ENCODE measurements around the gene APBA2.
"Not testable (repeated sequence)": the region's sequence is repeated elsewhere in the genome, so short reads cannot be mapped to it uniquely, and the experiment has no call there.

Gene APBA2

DNA sequence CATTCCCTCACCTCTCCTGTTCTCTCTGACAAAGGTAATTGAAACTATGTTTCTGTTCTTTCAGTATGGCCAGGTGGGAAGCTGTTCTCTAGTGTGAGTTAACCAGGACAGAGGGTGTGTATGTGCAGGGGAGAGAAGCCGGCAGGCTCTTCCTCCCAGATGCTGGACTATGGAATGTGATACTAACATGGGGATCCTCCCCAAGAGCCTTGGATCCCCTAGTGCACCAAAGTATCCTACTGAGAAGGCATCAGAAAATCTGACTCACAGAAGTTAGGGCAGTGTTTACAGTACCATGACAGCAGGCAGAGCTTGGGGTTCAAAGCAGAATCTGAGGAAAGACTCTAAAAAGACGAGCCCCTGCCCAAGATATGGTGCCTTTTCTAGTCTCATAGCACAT lies 123.1 kb downstream of the APBA2 start:
- no peaks in the 10 kb centered on the region for H3K36me3 ChIP-seq (ENCODE audit: control insufficient read depth in 1 of 2, insufficient read depth in 2 of 2, low read length in 2 of 2)
- H3K4me3 ChIP-seq (ENCODE audit: low read depth in 1 of 2, low read length in 2 of 2) = no peak overlapping the region
- H3K9ac ChIP-seq (ENCODE audit: low read depth in 1 of 2, low read length in 2 of 2) = no peak overlapping the region
- H3K27me3 ChIP-seq (ENCODE audit: control insufficient read depth in 1 of 2, insufficient read depth in 2 of 2, low read length in 2 of 2) = no peaks in the 10 kb centered on the region
- no peaks in the 10 kb centered on the region for H3K9me3 ChIP-seq (ENCODE audit: control insufficient read depth in 1 of 2, low read length in 2 of 2)
- H3K27ac ChIP-seq (ENCODE audit: low read depth, low read length) = no peak overlapping the region
- H3K4me1 ChIP-seq (ENCODE audit: control insufficient read depth in 1 of 2, insufficient read depth in 2 of 2, low read length in 2 of 2) = no peaks in the 10 kb centered on the region

- Histone ChIP-seq H3K36me3 (ENCODE audit: control insufficient read depth in 1 of 2, insufficient read depth in 2 of 2, low read length in 2 of 2) (no peaks in the 10 kb centered on the region), H3K9ac (ENCODE audit: low read depth in 1 of 2, low read length in 2 of 2) (no peak overlapping the region), H3K27me3 (ENCODE audit: control insufficient read depth in 1 of 2, insufficient read depth in 2 of 2, low read length in 2 of 2) (no peaks in the 10 kb centered on the region), H3K27ac (ENCODE audit: low read depth, low read length) (no peak overlapping the region), H3K4me1 (ENCODE audit: control insufficient read depth in 1 of 2, insufficient read depth in 2 of 2, low read length in 2 of 2) (no peaks in the 10 kb centered on the region), H3K9me3 (ENCODE audit: control insufficient read depth in 1 of 2, low read length in 2 of 2) (no peaks in the 10 kb centered on the region), H3K4me3 (ENCODE audit: low read depth in 1 of 2, low read length in 2 of 2) (no peak overlapping the region)
Measured at GRCh38 chr15:29012097-29012496, 126.3 kb downstream of the APBA2 start.

- no peak overlapping the region for H3K27ac ChIP-seq (ENCODE audit: low read depth, low read length)
- no peak overlapping the region for H3K9ac ChIP-seq (ENCODE audit: low read depth in 1 of 2, low read length in 2 of 2)
- no peaks in the 10 kb centered on the region for H3K9me3 ChIP-seq (ENCODE audit: control insufficient read depth in 1 of 2, low read length in 2 of 2)
- no peaks in the 10 kb centered on the region for H3K27me3 ChIP-seq (ENCODE audit: control insufficient read depth in 1 of 2, insufficient read depth in 2 of 2, low read length in 2 of 2)
- H3K36me3 ChIP-seq (ENCODE audit: control insufficient read depth in 1 of 2, insufficient read depth in 2 of 2, low read length in 2 of 2) = no peaks in the 10 kb centered on the region
- H3K4me1 ChIP-seq (ENCODE audit: control insufficient read depth in 1 of 2, insufficient read depth in 2 of 2, low read length in 2 of 2) = no peaks in the 10 kb centered on the region
- no peak overlapping the region for H3K4me3 ChIP-seq (ENCODE audit: low read depth in 1 of 2, low read length in 2 of 2)
Measured at GRCh38 chr15:29014493-29014892, 128.7 kb downstream of the APBA2 start.

- H3K36me3 ChIP-seq (ENCODE audit: control insufficient read depth in 1 of 2, insufficient read depth in 2 of 2, low read length in 2 of 2) = no peaks in the 10 kb centered on the region
- no peak overlapping the region for H3K9ac ChIP-seq (ENCODE audit: low read depth in 1 of 2, low read length in 2 of 2)
- H3K27me3 ChIP-seq (ENCODE audit: control insufficient read depth in 1 of 2, insufficient read depth in 2 of 2, low read length in 2 of 2) = no peaks in the 10 kb centered on the region
- no peaks in the 10 kb centered on the region for H3K9me3 ChIP-seq (ENCODE audit: control insufficient read depth in 1 of 2, low read length in 2 of 2)
- no peak overlapping the region for H3K27ac ChIP-seq (ENCODE audit: low read depth, low read length)
- H3K4me3 ChIP-seq (ENCODE audit: low read depth in 1 of 2, low read length in 2 of 2) = no peak overlapping the region
- no peaks in the 10 kb centered on the region for H3K4me1 ChIP-seq (ENCODE audit: control insufficient read depth in 1 of 2, insufficient read depth in 2 of 2, low read length in 2 of 2)
Measured at GRCh38 chr15:29016518-29016917, 130.7 kb downstream of the APBA2 start.

- Histone ChIP-seq H3K36me3 (ENCODE audit: control insufficient read depth in 1 of 2, insufficient read depth in 2 of 2, low read length in 2 of 2) (no peaks in the 10 kb centered on the region), H3K9ac (ENCODE audit: low read depth in 1 of 2, low read length in 2 of 2) (no peak overlapping the region), H3K4me3 (ENCODE audit: low read depth in 1 of 2, low read length in 2 of 2) (no peak overlapping the region), H3K9me3 (ENCODE audit: control insufficient read depth in 1 of 2, low read length in 2 of 2) (no peaks in the 10 kb centered on the region), H3K4me1 (ENCODE audit: control insufficient read depth in 1 of 2, insufficient read depth in 2 of 2, low read length in 2 of 2) (no peaks in the 10 kb centered on the region), H3K27ac (ENCODE audit: low read depth, low read length) (no peak overlapping the region), H3K27me3 (ENCODE audit: control insufficient read depth in 1 of 2, insufficient read depth in 2 of 2, low read length in 2 of 2) (no peaks in the 10 kb centered on the region)
Measured at GRCh38 chr15:29018120-29018805, 132.5 kb downstream of the APBA2 start.

DNA sequence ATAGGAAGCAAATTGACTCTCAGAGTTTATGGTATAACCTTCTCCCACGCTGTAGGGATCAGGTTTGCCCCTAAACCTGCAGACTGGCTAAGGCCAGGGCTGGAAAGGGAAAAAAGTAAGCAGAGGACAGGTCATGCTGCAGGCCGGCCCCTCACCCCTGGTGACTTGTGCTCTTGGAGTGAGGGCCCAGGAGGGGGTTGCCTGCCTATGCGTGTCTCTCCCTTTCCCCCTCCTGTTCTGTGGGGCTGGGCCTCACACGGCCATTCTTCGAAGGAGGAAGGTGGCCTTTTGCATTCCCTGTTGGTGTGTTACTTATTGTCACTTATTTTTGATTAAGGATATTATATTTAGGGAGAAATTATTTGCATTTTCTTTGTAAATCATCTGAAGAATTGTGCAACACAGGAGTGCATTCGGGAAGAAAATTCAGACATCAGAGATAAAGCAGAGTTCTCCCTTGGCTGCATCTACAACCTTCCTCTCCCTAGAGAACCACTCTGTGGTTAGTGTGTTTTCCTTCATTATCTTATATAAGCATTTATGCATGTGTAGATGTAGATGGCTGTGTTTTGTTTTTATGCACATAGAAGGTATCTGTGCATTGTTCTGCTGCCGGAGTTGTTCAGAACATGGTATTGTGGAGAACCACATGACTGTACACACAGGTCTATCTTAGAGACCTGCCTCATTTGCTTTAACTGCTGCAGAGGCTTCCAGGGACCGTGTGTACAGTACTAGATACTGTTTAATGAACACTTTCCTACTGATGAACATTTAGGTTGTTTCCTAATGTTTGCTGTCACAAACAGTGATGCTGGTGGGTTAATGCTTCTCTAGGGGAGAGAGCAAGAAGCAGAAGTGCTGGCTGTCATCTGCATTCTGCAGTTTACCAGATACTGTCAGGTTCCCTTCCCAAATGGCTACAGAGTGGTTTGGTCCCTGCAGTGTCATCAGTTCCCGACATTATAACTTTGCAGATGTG lies 133.5 kb downstream of the APBA2 start:
- Histone ChIP-seq H3K4me1 (ENCODE audit: control insufficient read depth in 1 of 2, insufficient read depth in 2 of 2, low read length in 2 of 2) (no peaks in the 10 kb centered on the region), H3K27ac (ENCODE audit: low read depth, low read length) (no peak overlapping the region), H3K9ac (ENCODE audit: low read depth in 1 of 2, low read length in 2 of 2) (no peak overlapping the region), H3K9me3 (ENCODE audit: control insufficient read depth in 1 of 2, low read length in 2 of 2) (no peaks in the 10 kb centered on the region), H3K4me3 (ENCODE audit: low read depth in 1 of 2, low read length in 2 of 2) (no peak overlapping the region), H3K27me3 (ENCODE audit: control insufficient read depth in 1 of 2, insufficient read depth in 2 of 2, low read length in 2 of 2) (no peaks in the 10 kb centered on the region), H3K36me3 (ENCODE audit: control insufficient read depth in 1 of 2, insufficient read depth in 2 of 2, low read length in 2 of 2) (no peaks in the 10 kb centered on the region)

DNA sequence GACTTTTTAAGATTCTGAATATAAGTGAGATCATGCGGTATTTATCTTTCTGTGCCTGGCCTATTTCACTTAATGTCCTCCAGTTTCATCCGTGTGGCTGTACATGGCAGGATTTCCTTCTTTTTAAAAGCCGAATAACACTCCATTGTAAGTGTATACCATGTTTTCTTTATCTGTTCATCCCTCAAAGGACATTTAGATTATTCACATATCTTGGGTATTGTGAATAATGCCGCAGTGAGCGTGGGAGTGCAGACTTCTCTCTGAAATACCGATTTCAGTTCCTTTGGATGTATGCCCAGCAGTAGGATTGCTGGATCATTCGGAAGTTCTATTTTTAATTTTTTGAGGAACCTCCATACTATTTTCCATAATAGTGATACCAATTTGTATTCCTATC lies 136.1 kb downstream of the APBA2 start:
- H3K9ac ChIP-seq (ENCODE audit: low read depth in 1 of 2, low read length in 2 of 2) = no peak overlapping the region

DNA sequence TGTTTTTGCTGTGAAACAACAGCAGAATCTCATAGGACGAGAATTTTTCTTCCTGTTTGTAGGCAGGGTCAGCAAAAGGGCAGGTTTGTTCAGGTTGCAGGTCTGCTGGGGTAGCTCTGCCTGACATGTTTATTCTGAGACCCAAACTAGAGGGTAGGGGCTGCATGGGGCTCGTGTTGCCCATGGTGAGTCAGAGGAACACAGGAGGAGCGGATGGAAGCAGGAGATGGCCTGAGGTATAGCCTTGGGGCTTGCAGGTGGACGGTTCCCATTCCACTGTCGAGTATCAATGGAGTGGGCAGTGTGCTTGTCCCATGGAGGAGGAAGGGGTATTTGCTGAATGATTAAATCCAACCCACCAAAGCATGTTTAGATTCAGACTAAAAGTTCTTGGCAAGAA lies 138.9 kb downstream of the APBA2 start:
- Histone ChIP-seq H3K36me3 (ENCODE audit: control insufficient read depth in 1 of 2, insufficient read depth in 2 of 2, low read length in 2 of 2) (no peaks in the 10 kb centered on the region), H3K4me3 (ENCODE audit: low read depth in 1 of 2, low read length in 2 of 2) (no peak overlapping the region), H3K27me3 (ENCODE audit: control insufficient read depth in 1 of 2, insufficient read depth in 2 of 2, low read length in 2 of 2) (no peaks in the 10 kb centered on the region), H3K9ac (ENCODE audit: low read depth in 1 of 2, low read length in 2 of 2) (no peak overlapping the region), H3K27ac (ENCODE audit: low read depth, low read length) (no peak overlapping the region), H3K9me3 (ENCODE audit: control insufficient read depth in 1 of 2, low read length in 2 of 2) (no peaks in the 10 kb centered on the region), H3K4me1 (ENCODE audit: control insufficient read depth in 1 of 2, insufficient read depth in 2 of 2, low read length in 2 of 2) (no peaks in the 10 kb centered on the region)

More for the DNA sequence above, 136.1 kb downstream of the APBA2 start:
- Histone ChIP-seq H3K9me3 (ENCODE audit: control insufficient read depth in 1 of 2, low read length in 2 of 2) (no peaks in the 10 kb centered on the region), H3K36me3 (ENCODE audit: control insufficient read depth in 1 of 2, insufficient read depth in 2 of 2, low read length in 2 of 2) (no peaks in the 10 kb centered on the region), H3K27ac (ENCODE audit: low read depth, low read length) (no peak overlapping the region), H3K27me3 (ENCODE audit: control insufficient read depth in 1 of 2, insufficient read depth in 2 of 2, low read length in 2 of 2) (no peaks in the 10 kb centered on the region), H3K4me3 (ENCODE audit: low read depth in 1 of 2, low read length in 2 of 2) (no peak overlapping the region), H3K4me1 (ENCODE audit: control insufficient read depth in 1 of 2, insufficient read depth in 2 of 2, low read length in 2 of 2) (no peaks in the 10 kb centered on the region)

GRCh38 chr15:29025411-29025810 lies 139.6 kb downstream of the APBA2 start:
- H3K4me1 ChIP-seq (ENCODE audit: control insufficient read depth in 1 of 2, insufficient read depth in 2 of 2, low read length in 2 of 2); H3K36me3 ChIP-seq (ENCODE audit: control insufficient read depth in 1 of 2, insufficient read depth in 2 of 2, low read length in 2 of 2); H3K9me3 ChIP-seq (ENCODE audit: control insufficient read depth in 1 of 2, low read length in 2 of 2); H3K27ac ChIP-seq (ENCODE audit: low read depth, low read length); H3K27me3 ChIP-seq (ENCODE audit: control insufficient read depth in 1 of 2, insufficient read depth in 2 of 2, low read length in 2 of 2); H3K9ac ChIP-seq (ENCODE audit: low read depth in 1 of 2, low read length in 2 of 2); H3K4me3 ChIP-seq (ENCODE audit: low read depth in 1 of 2, low read length in 2 of 2): not testable (repeated sequence)

GRCh38 chr15:29028158-29028557 lies 142.4 kb downstream of the APBA2 start:
- not testable (repeated sequence) for H3K4me3 ChIP-seq (ENCODE audit: low read depth in 1 of 2, low read length in 2 of 2); H3K4me1 ChIP-seq (ENCODE audit: control insufficient read depth in 1 of 2, insufficient read depth in 2 of 2, low read length in 2 of 2); H3K36me3 ChIP-seq (ENCODE audit: control insufficient read depth in 1 of 2, insufficient read depth in 2 of 2, low read length in 2 of 2); H3K9ac ChIP-seq (ENCODE audit: low read depth in 1 of 2, low read length in 2 of 2); H3K27me3 ChIP-seq (ENCODE audit: control insufficient read depth in 1 of 2, insufficient read depth in 2 of 2, low read length in 2 of 2); H3K27ac ChIP-seq (ENCODE audit: low read depth, low read length); H3K9me3 ChIP-seq (ENCODE audit: control insufficient read depth in 1 of 2, low read length in 2 of 2)
